SU-DHL-6 (cell line): Measurements from ENCODE around the gene CNTNAP5.

ENCODE experiments used
- EZH2phosphoT487 ChIP-seq: fragments of 200-600 bp; sonication (generic), shearing (Covaris generic); conservative IDR thresholded peaks from 2 replicates; pipeline ENCODE4 v1.6.1; 2018; ENCODE audit warnings: mild to moderate bottlenecking, antibody characterized with exemption, low read length, moderate library complexity, mixed read lengths
- TF ChIP-seq, protein P1 (sequence below): fragments of 200-600 bp; sonication (generic); IDR thresholded peaks from one replicate; pipeline ENCODE4 v1.5.1; 2017; ENCODE audit warnings: antibody characterized with exemption, mild to moderate bottlenecking, low read length, moderate library complexity; ENCODE audit not compliant: insufficient read depth, poor library complexity, severe bottlenecking

DNA sequence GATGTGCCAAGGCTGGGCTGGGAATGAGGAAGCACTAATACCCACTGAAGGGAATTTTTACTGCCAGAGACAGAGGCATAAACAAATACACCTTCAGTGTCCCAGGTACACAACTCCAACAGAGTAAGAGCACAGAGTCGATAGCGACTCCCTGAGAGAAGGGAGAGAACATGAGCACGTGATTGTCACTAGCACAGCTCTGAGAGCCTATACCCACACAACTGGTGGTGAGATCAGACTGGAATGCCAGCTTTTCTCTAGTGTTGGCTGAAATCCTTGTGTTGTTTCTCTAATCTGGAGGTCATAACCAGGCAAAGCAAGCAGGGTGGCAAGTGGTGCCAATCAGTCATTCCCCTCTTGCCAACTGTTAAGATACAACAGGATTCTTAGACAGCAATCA lies 377.2 kb downstream of the CNTNAP5 start:
- TF ChIP-seq, protein P1, sequence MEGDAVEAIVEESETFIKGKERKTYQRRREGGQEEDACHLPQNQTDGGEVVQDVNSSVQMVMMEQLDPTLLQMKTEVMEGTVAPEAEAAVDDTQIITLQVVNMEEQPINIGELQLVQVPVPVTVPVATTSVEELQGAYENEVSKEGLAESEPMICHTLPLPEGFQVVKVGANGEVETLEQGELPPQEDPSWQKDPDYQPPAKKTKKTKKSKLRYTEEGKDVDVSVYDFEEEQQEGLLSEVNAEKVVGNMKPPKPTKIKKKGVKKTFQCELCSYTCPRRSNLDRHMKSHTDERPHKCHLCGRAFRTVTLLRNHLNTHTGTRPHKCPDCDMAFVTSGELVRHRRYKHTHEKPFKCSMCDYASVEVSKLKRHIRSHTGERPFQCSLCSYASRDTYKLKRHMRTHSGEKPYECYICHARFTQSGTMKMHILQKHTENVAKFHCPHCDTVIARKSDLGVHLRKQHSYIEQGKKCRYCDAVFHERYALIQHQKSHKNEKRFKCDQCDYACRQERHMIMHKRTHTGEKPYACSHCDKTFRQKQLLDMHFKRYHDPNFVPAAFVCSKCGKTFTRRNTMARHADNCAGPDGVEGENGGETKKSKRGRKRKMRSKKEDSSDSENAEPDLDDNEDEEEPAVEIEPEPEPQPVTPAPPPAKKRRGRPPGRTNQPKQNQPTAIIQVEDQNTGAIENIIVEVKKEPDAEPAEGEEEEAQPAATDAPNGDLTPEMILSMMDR = no peak
- TF ChIP-seq EZH2phosphoT487 = no peak
